H9 (cell line): ENCODE results near the gene LRG1. TPM values are rescaled to one million over a fixed set of nuclear protein-coding genes. Genes with fewer than 3 reads are reported as not detected.

ENCODE experiments used
- DNase-seq: peaks from one replicate; pipeline ENCODE4 v3.0.0-alpha.2; 2017
- H2AFZ ChIP-seq: one replicate; pipeline ENCODE4 v1.6.1; 2013; ENCODE audit warnings: mild to moderate bottlenecking, low read length, control low read depth, moderate library complexity
- H2AK5ac ChIP-seq: 2 replicates; pipeline ENCODE4 v1.6.1; 2013; ENCODE audit warnings: low read length, control low read depth, mixed read lengths; ENCODE audit not compliant: insufficient read length
- H2BK120ac ChIP-seq: one replicate; pipeline ENCODE4 v1.6.1; 2013; ENCODE audit warnings: low read depth, mild to moderate bottlenecking, low read length, control low read depth, inconsistent platforms; ENCODE audit not compliant: poor library complexity, severe bottlenecking
- H2BK12ac ChIP-seq: 2 replicates; pipeline ENCODE4 v1.6.1; 2013; ENCODE audit warnings: low read length, control low read depth, mixed read lengths, low read depth; ENCODE audit not compliant: insufficient read length
- H2BK15ac ChIP-seq: 2 replicates; pipeline ENCODE4 v1.6.1; 2013; ENCODE audit warnings: low read depth, low read length, control low read depth
- H2BK20ac ChIP-seq: one replicate; pipeline ENCODE4 v1.6.1; 2013; ENCODE audit warnings: low read depth, mild to moderate bottlenecking, low read length, control low read depth, inconsistent platforms; ENCODE audit not compliant: poor library complexity, severe bottlenecking
- H2BK5ac ChIP-seq: 2 replicates; pipeline ENCODE4 v1.6.1; 2013; ENCODE audit warnings: low read length, control low read depth, mixed read lengths; ENCODE audit not compliant: insufficient read length
- H3K14ac ChIP-seq: 2 replicates; pipeline ENCODE4 v1.6.1; 2013; ENCODE audit warnings: low read length, control low read depth; ENCODE audit not compliant: insufficient read depth
- H3K18ac ChIP-seq: 2 replicates; pipeline ENCODE4 v1.6.1; 2013; ENCODE audit warnings: low read depth, mild to moderate bottlenecking, mixed read lengths, low read length, control low read depth; ENCODE audit not compliant: insufficient read length
- H3K23ac ChIP-seq: 2 replicates; pipeline ENCODE4 v1.6.1; 2013; ENCODE audit warnings: low read length, control low read depth, mixed read lengths, low read depth; ENCODE audit not compliant: insufficient read length
- H3K23me2 ChIP-seq: 2 replicates; pipeline ENCODE4 v1.6.1; 2013; ENCODE audit warnings: low read depth, mild to moderate bottlenecking, mixed read lengths, low read length, control low read depth; ENCODE audit not compliant: insufficient read length, poor library complexity, severe bottlenecking
- H3K27ac ChIP-seq: 2 replicates; pipeline ENCODE4 v1.5.1; 2013; ENCODE audit warnings: low read length, control low read depth, mixed read lengths, low read depth; ENCODE audit not compliant: insufficient read length
- H3K27me3 ChIP-seq: 2 replicates; pipeline ENCODE4 v1.6.1; 2013; ENCODE audit warnings: low read length, control low read depth, inconsistent platforms; ENCODE audit not compliant: insufficient read depth
- H3K4ac ChIP-seq: 2 replicates; pipeline ENCODE4 v1.6.1; 2013; ENCODE audit warnings: low read depth, mild to moderate bottlenecking, control low read depth, inconsistent platforms, low read length, moderate library complexity
- H3K4me1 ChIP-seq: 2 replicates; pipeline ENCODE4 v1.6.1; 2013; ENCODE audit warnings: low read length, control low read depth, inconsistent platforms; ENCODE audit not compliant: insufficient read depth
- H3K4me2 ChIP-seq: 2 replicates; pipeline ENCODE4 v1.6.1; 2013; ENCODE audit warnings: low read length, control low read depth, mixed read lengths; ENCODE audit not compliant: insufficient read length, insufficient read depth
- H3K56ac ChIP-seq: 2 replicates; pipeline ENCODE4 v1.6.1; 2013; ENCODE audit warnings: low read depth, mild to moderate bottlenecking, mixed read lengths, low read length, control low read depth; ENCODE audit not compliant: insufficient read length
- H3K79me1 ChIP-seq: 2 replicates; pipeline ENCODE4 v1.6.1; 2013; ENCODE audit warnings: low read depth, mild to moderate bottlenecking, moderate library complexity, low read length, control low read depth, inconsistent platforms; ENCODE audit not compliant: insufficient read depth, poor library complexity, severe bottlenecking
- H3K79me2 ChIP-seq: 2 replicates; pipeline ENCODE4 v1.6.1; 2013; ENCODE audit warnings: low read length, control low read depth, inconsistent platforms; ENCODE audit not compliant: insufficient read depth
- H3K9ac ChIP-seq: 2 replicates; pipeline ENCODE4 v1.6.1; 2013; ENCODE audit warnings: low read length, control low read depth, mixed read lengths; ENCODE audit not compliant: insufficient read length; ENCODE audit errors: extremely low read depth
- H3K9me3 ChIP-seq: one replicate; pipeline ENCODE4 v1.6.1; 2013; ENCODE audit warnings: low read depth, low read length, inconsistent platforms; ENCODE audit not compliant: control insufficient read depth
- H3T11ph ChIP-seq: one replicate; pipeline ENCODE4 v1.6.1; 2013; ENCODE audit warnings: mild to moderate bottlenecking, low read length, control low read depth, inconsistent platforms
- H4K20me1 ChIP-seq: one replicate; pipeline ENCODE4 v1.6.1; 2013; ENCODE audit not compliant: control insufficient read depth, insufficient read length, insufficient read depth
- H4K5ac ChIP-seq: 2 replicates; pipeline ENCODE4 v1.6.1; 2013; ENCODE audit warnings: low read depth, mild to moderate bottlenecking, mixed read lengths, low read length, control low read depth; ENCODE audit not compliant: insufficient read length
- H4K8ac ChIP-seq: replicated peaks from 2 replicates; pipeline ENCODE4 v1.6.1; 2013; ENCODE audit warnings: low read length, control low read depth, mixed read lengths, low read depth; ENCODE audit not compliant: insufficient read length
- H4K91ac ChIP-seq: 2 replicates; pipeline ENCODE4 v1.6.1; 2013; ENCODE audit warnings: low read depth, mild to moderate bottlenecking, moderate library complexity, mixed read lengths, low read length, control low read depth; ENCODE audit not compliant: insufficient read length
- H3K27ac Mint-ChIP-seq, 3 experiments: 2 replicates in 2 of 3; 3 replicates in 1 of 3; pipeline ENCODE4 v1.8.0; 2020 to 2021; ENCODE audit warnings: mixed read lengths in 3 of 3, mild to moderate bottlenecking in 1 of 3, moderate library complexity in 1 of 3
- H3K27me3 Mint-ChIP-seq: 2 replicates; pipeline ENCODE4 v1.8.0; 2021; ENCODE audit warnings: low read depth, mild to moderate bottlenecking, moderate library complexity, mixed read lengths
- H3K36me3 Mint-ChIP-seq, 3 experiments: 2 replicates in 2 of 3; 3 replicates in 1 of 3; pipeline ENCODE4 v1.8.0; 2020 to 2021; ENCODE audit warnings: low read depth in 3 of 3, mixed read lengths in 3 of 3; ENCODE audit not compliant: insufficient read depth in 1 of 3
- H3K4me1 Mint-ChIP-seq, 2 experiments: 2 replicates each; pipeline ENCODE4 v1.8.0; 2020; ENCODE audit warnings: mixed read lengths in 2 of 2
- H3K4me3 Mint-ChIP-seq, 2 experiments: 2 replicates in 1 of 2; 3 replicates in 1 of 2; pipeline ENCODE4 v1.8.0; 2020 to 2021; ENCODE audit warnings: mild to moderate bottlenecking in 2 of 2, mixed read lengths in 2 of 2, moderate library complexity in 1 of 2
- H3K9me3 Mint-ChIP-seq, 2 experiments: 2 replicates in 1 of 2; 3 replicates in 1 of 2; pipeline ENCODE4 v1.8.0; 2020; ENCODE audit warnings: mild to moderate bottlenecking in 2 of 2, mixed read lengths in 2 of 2, moderate library complexity in 1 of 2
- CTCF ChIP-seq: fragments of 200-600 bp; sonication (generic); conservative IDR thresholded peaks from 3 replicates; pipeline ENCODE4 v1.8.0; 2021; ENCODE audit warnings: antibody characterized with exemption, mild to moderate bottlenecking
- whole genome bisulfite sequencing: extraction: QIAGEN DNeasy Blood & Tissue Kit; methylation state at CpG from one replicate; pipeline ENCODE4 v1.1.7; 2013; ENCODE audit warnings: missing lambda C conversion rate, low lambda C conversion rate, mixed read lengths; ENCODE audit not compliant: insufficient read length; ENCODE audit errors: extremely low coverage; 5-methylcytosine and 5-hydroxymethylcytosine counted together
- total RNA-seq: library from RNA; stranded (reverse); gene quantifications from 2 replicates; pipeline ENCODE4 v1.2.1, GENCODE V29; 2021

LRG1 gene
- total RNA-seq, 1 experiment from 2014 or later, result 0.24 TPM

- no peak overlapping the region for H3K4me3 Mint-ChIP-seq
- Histone ChIP-seq H2BK15ac (no peak overlapping the region), H3K79me2 (no peaks in the 10 kb centered on the region), H3K23ac (no peak overlapping the region), H4K20me1 (peaks cover 3% of the 10 kb centered on the region), H2BK5ac (no peak overlapping the region), H3K18ac (no peak overlapping the region), H3K9ac (no peak overlapping the region), H2BK20ac (no peak overlapping the region), H3K79me1 (no peaks in the 10 kb centered on the region), H4K91ac (no peak overlapping the region), H3K23me2 (no peaks in the 10 kb centered on the region), H3K4me1 (no peaks in the 10 kb centered on the region), H3K27me3 (no peaks in the 10 kb centered on the region), H3K27ac (no peak overlapping the region), H3K9me3 (no peaks in the 10 kb centered on the region), H4K5ac (no peak overlapping the region), H3K4me2 (no peak overlapping the region), H3T11ph (no peak overlapping the region), H3K14ac (no peak overlapping the region), H4K8ac (no peak overlapping the region), H2AK5ac (no peak overlapping the region), H2BK12ac (no peak overlapping the region), H2BK120ac (no peak overlapping the region), H3K4ac (no peak overlapping the region), H2AFZ (no peak overlapping the region), H3K56ac (no peak overlapping the region)
- H3K27ac Mint-ChIP-seq, result no peak overlapping the region
- peaks cover 21 to 44% (median 41%) of the 10 kb centered on the region in 3 experiments; a peak in 6 of 7 replicates for H3K36me3 Mint-ChIP-seq
- TF ChIP-seq CTCF, result no peak
- H3K9me3 Mint-ChIP-seq, result no peaks in the 10 kb centered on the region
- no peaks in the 10 kb centered on the region for H3K4me1 Mint-ChIP-seq
- no peaks in the 10 kb centered on the region for H3K27me3 Mint-ChIP-seq
- DNase-seq, result no peak
- no CpG with 5 or more reads among the region's 41 CpGs for WGBS
Observed at GRCh38 chr19:4493104-4493928, 46.5 kb downstream of the LRG1 start.
